H9 (cell line): ENCODE results near the gene HLTF. TPM values are rescaled to one million over a fixed set of nuclear protein-coding genes. Genes with fewer than 3 reads are reported as not detected.

Source experiments
- DNase-seq: peaks from one replicate; pipeline ENCODE4 v3.0.0-alpha.2; 2017
- H2AFZ ChIP-seq: one replicate; pipeline ENCODE4 v1.6.1; 2013; ENCODE audit warnings: mild to moderate bottlenecking, low read length, control low read depth, moderate library complexity
- H2AK5ac ChIP-seq: 2 replicates; pipeline ENCODE4 v1.6.1; 2013; ENCODE audit warnings: low read length, control low read depth, mixed read lengths; ENCODE audit not compliant: insufficient read length
- H2BK120ac ChIP-seq: one replicate; pipeline ENCODE4 v1.6.1; 2013; ENCODE audit warnings: low read depth, mild to moderate bottlenecking, low read length, control low read depth, inconsistent platforms; ENCODE audit not compliant: poor library complexity, severe bottlenecking
- H2BK12ac ChIP-seq: 2 replicates; pipeline ENCODE4 v1.6.1; 2013; ENCODE audit warnings: low read length, control low read depth, mixed read lengths, low read depth; ENCODE audit not compliant: insufficient read length
- H2BK15ac ChIP-seq: 2 replicates; pipeline ENCODE4 v1.6.1; 2013; ENCODE audit warnings: low read depth, low read length, control low read depth
- H2BK20ac ChIP-seq: one replicate; pipeline ENCODE4 v1.6.1; 2013; ENCODE audit warnings: low read depth, mild to moderate bottlenecking, low read length, control low read depth, inconsistent platforms; ENCODE audit not compliant: poor library complexity, severe bottlenecking
- H2BK5ac ChIP-seq: 2 replicates; pipeline ENCODE4 v1.6.1; 2013; ENCODE audit warnings: low read length, control low read depth, mixed read lengths; ENCODE audit not compliant: insufficient read length
- H3K14ac ChIP-seq: 2 replicates; pipeline ENCODE4 v1.6.1; 2013; ENCODE audit warnings: low read length, control low read depth; ENCODE audit not compliant: insufficient read depth
- H3K18ac ChIP-seq: 2 replicates; pipeline ENCODE4 v1.6.1; 2013; ENCODE audit warnings: low read depth, mild to moderate bottlenecking, mixed read lengths, low read length, control low read depth; ENCODE audit not compliant: insufficient read length
- H3K23ac ChIP-seq: 2 replicates; pipeline ENCODE4 v1.6.1; 2013; ENCODE audit warnings: low read length, control low read depth, mixed read lengths, low read depth; ENCODE audit not compliant: insufficient read length
- H3K23me2 ChIP-seq: 2 replicates; pipeline ENCODE4 v1.6.1; 2013; ENCODE audit warnings: low read depth, mild to moderate bottlenecking, mixed read lengths, low read length, control low read depth; ENCODE audit not compliant: insufficient read length, poor library complexity, severe bottlenecking
- H3K27ac ChIP-seq: 2 replicates; pipeline ENCODE4 v1.5.1; 2013; ENCODE audit warnings: low read length, control low read depth, mixed read lengths, low read depth; ENCODE audit not compliant: insufficient read length
- H3K27me3 ChIP-seq: 2 replicates; pipeline ENCODE4 v1.6.1; 2013; ENCODE audit warnings: low read length, control low read depth, inconsistent platforms; ENCODE audit not compliant: insufficient read depth
- H3K4ac ChIP-seq: 2 replicates; pipeline ENCODE4 v1.6.1; 2013; ENCODE audit warnings: low read depth, mild to moderate bottlenecking, control low read depth, inconsistent platforms, low read length, moderate library complexity
- H3K4me1 ChIP-seq: 2 replicates; pipeline ENCODE4 v1.6.1; 2013; ENCODE audit warnings: low read length, control low read depth, inconsistent platforms; ENCODE audit not compliant: insufficient read depth
- H3K4me2 ChIP-seq: 2 replicates; pipeline ENCODE4 v1.6.1; 2013; ENCODE audit warnings: low read length, control low read depth, mixed read lengths; ENCODE audit not compliant: insufficient read length, insufficient read depth
- H3K56ac ChIP-seq: 2 replicates; pipeline ENCODE4 v1.6.1; 2013; ENCODE audit warnings: low read depth, mild to moderate bottlenecking, mixed read lengths, low read length, control low read depth; ENCODE audit not compliant: insufficient read length
- H3K79me1 ChIP-seq: 2 replicates; pipeline ENCODE4 v1.6.1; 2013; ENCODE audit warnings: low read depth, mild to moderate bottlenecking, moderate library complexity, low read length, control low read depth, inconsistent platforms; ENCODE audit not compliant: insufficient read depth, poor library complexity, severe bottlenecking
- H3K79me2 ChIP-seq: 2 replicates; pipeline ENCODE4 v1.6.1; 2013; ENCODE audit warnings: low read length, control low read depth, inconsistent platforms; ENCODE audit not compliant: insufficient read depth
- H3K9ac ChIP-seq: 2 replicates; pipeline ENCODE4 v1.6.1; 2013; ENCODE audit warnings: low read length, control low read depth, mixed read lengths; ENCODE audit not compliant: insufficient read length; ENCODE audit errors: extremely low read depth
- H3K9me3 ChIP-seq: one replicate; pipeline ENCODE4 v1.6.1; 2013; ENCODE audit warnings: low read depth, low read length, inconsistent platforms; ENCODE audit not compliant: control insufficient read depth
- H3T11ph ChIP-seq: one replicate; pipeline ENCODE4 v1.6.1; 2013; ENCODE audit warnings: mild to moderate bottlenecking, low read length, control low read depth, inconsistent platforms
- H4K20me1 ChIP-seq: one replicate; pipeline ENCODE4 v1.6.1; 2013; ENCODE audit not compliant: control insufficient read depth, insufficient read length, insufficient read depth
- H4K5ac ChIP-seq: 2 replicates; pipeline ENCODE4 v1.6.1; 2013; ENCODE audit warnings: low read depth, mild to moderate bottlenecking, mixed read lengths, low read length, control low read depth; ENCODE audit not compliant: insufficient read length
- H4K8ac ChIP-seq: replicated peaks from 2 replicates; pipeline ENCODE4 v1.6.1; 2013; ENCODE audit warnings: low read length, control low read depth, mixed read lengths, low read depth; ENCODE audit not compliant: insufficient read length
- H4K91ac ChIP-seq: 2 replicates; pipeline ENCODE4 v1.6.1; 2013; ENCODE audit warnings: low read depth, mild to moderate bottlenecking, moderate library complexity, mixed read lengths, low read length, control low read depth; ENCODE audit not compliant: insufficient read length
- H3K27ac Mint-ChIP-seq, 3 experiments: 2 replicates in 2 of 3; 3 replicates in 1 of 3; pipeline ENCODE4 v1.8.0; 2020 to 2021; ENCODE audit warnings: mixed read lengths in 3 of 3, mild to moderate bottlenecking in 1 of 3, moderate library complexity in 1 of 3
- H3K27me3 Mint-ChIP-seq: 2 replicates; pipeline ENCODE4 v1.8.0; 2021; ENCODE audit warnings: low read depth, mild to moderate bottlenecking, moderate library complexity, mixed read lengths
- H3K36me3 Mint-ChIP-seq, 3 experiments: 2 replicates in 2 of 3; 3 replicates in 1 of 3; pipeline ENCODE4 v1.8.0; 2020 to 2021; ENCODE audit warnings: low read depth in 3 of 3, mixed read lengths in 3 of 3; ENCODE audit not compliant: insufficient read depth in 1 of 3
- H3K4me1 Mint-ChIP-seq, 2 experiments: 2 replicates each; pipeline ENCODE4 v1.8.0; 2020; ENCODE audit warnings: mixed read lengths in 2 of 2
- H3K4me3 Mint-ChIP-seq, 2 experiments: 2 replicates in 1 of 2; 3 replicates in 1 of 2; pipeline ENCODE4 v1.8.0; 2020 to 2021; ENCODE audit warnings: mild to moderate bottlenecking in 2 of 2, mixed read lengths in 2 of 2, moderate library complexity in 1 of 2
- H3K9me3 Mint-ChIP-seq, 2 experiments: 2 replicates in 1 of 2; 3 replicates in 1 of 2; pipeline ENCODE4 v1.8.0; 2020; ENCODE audit warnings: mild to moderate bottlenecking in 2 of 2, mixed read lengths in 2 of 2, moderate library complexity in 1 of 2
- CTCF ChIP-seq: fragments of 200-600 bp; sonication (generic); conservative IDR thresholded peaks from 3 replicates; pipeline ENCODE4 v1.8.0; 2021; ENCODE audit warnings: antibody characterized with exemption, mild to moderate bottlenecking
- WGBS: extraction: QIAGEN DNeasy Blood & Tissue Kit; methylation state at CpG from one replicate; pipeline ENCODE4 v1.1.7; 2013; ENCODE audit warnings: missing lambda C conversion rate, low lambda C conversion rate, mixed read lengths; ENCODE audit not compliant: insufficient read length; ENCODE audit errors: extremely low coverage; 5-methylcytosine and 5-hydroxymethylcytosine counted together
- total RNA-seq: library from RNA; stranded (reverse); gene quantifications from 2 replicates; pipeline ENCODE4 v1.2.1, GENCODE V29; 2021

Gene HLTF
- total RNA-seq, 1 experiment from 2014 or later: 41.5 TPM

GRCh38 chr3:149077628-149078027 lies 8.7 kb downstream of the HLTF start:
- no peak overlapping the region for H3K4me3 Mint-ChIP-seq
- peak overlapping the region; percentile 1 to 90 (median 26); a peak in 4 of 7 replicates for H3K27ac Mint-ChIP-seq
- WGBS: no CpG with 5 or more reads among the region's 5 CpGs
- DNase-seq: no peak
- Histone ChIP-seq H3K23ac (no peak overlapping the region), H3K9me3 (no peaks in the 10 kb centered on the region), H3K79me1 (peaks cover 3% of the 10 kb centered on the region), H3T11ph (no peak overlapping the region), H3K56ac (no peak overlapping the region), H2BK15ac (no peak overlapping the region), H2BK20ac (no peak overlapping the region), H2AK5ac (no peak overlapping the region), H4K8ac (no peak overlapping the region), H2AFZ (no peak overlapping the region), H3K4ac (no peak overlapping the region), H4K91ac (no peak overlapping the region), H4K20me1 (no peaks in the 10 kb centered on the region), H4K5ac (no peak overlapping the region), H3K18ac (no peak overlapping the region), H3K14ac (no peak overlapping the region), H3K27me3 (no peaks in the 10 kb centered on the region), H3K23me2 (no peaks in the 10 kb centered on the region), H2BK5ac (no peak overlapping the region), H3K9ac (no peak overlapping the region), H3K4me1 (no peaks in the 10 kb centered on the region), H3K4me2 (no peak overlapping the region), H3K79me2 (no peaks in the 10 kb centered on the region), H2BK120ac (no peak overlapping the region), H3K27ac (no peak overlapping the region), H2BK12ac (no peak overlapping the region)
- peaks cover 0 to 6% of the 10 kb centered on the region in 2 experiments; a peak in 1 of 4 replicates for H3K4me1 Mint-ChIP-seq
- TF ChIP-seq CTCF: no peak
- H3K27me3 Mint-ChIP-seq: no peaks in the 10 kb centered on the region
- H3K36me3 Mint-ChIP-seq: peaks cover 2 to 52% (median 35%) of the 10 kb centered on the region in 3 experiments; a peak in 6 of 7 replicates
- H3K9me3 Mint-ChIP-seq: no peaks in the 10 kb centered on the region
